HG03108 (cell line): Measurements from ENCODE around the gene SUCO.
"Not testable (repeated sequence)": the region's sequence is repeated elsewhere in the genome, so short reads cannot be mapped to it uniquely, and the experiment has no call there.

Experiments
- ATAC-seq: cut with Tn5 transposase; IDR thresholded peaks from one replicate; pipeline ENCODE4 v1.9.1; 2021; ENCODE audit warnings: moderate library complexity; ENCODE audit not compliant: unreplicated experiment

SUCO gene

GRCh38 chr1:172557270-172557669, 24.3 kb downstream of the SUCO start:
- ATAC-seq, result no peak

GRCh38 chr1:172559572-172560210, 26.7 kb downstream of the SUCO start:
- no peak for ATAC-seq

GRCh38 chr1:172561252-172561651, 28.3 kb downstream of the SUCO start:
- ATAC-seq, result no peak

- no peak for ATAC-seq
These were observed 33.4 kb downstream of the SUCO start for GRCh38 chr1:172566196-172566997.

GRCh38 chr1:172567720-172568119, 34.8 kb downstream of the SUCO start:
- ATAC-seq, result no peak

GRCh38 chr1:172574080-172574479, 41.1 kb downstream of the SUCO start:
- no peak for ATAC-seq

- ATAC-seq, result no peak
These were observed 45.6 kb downstream of the SUCO start for GRCh38 chr1:172578586-172578985.

GRCh38 chr1:172581273-172581672, 48.3 kb downstream of the SUCO start:
- no peak for ATAC-seq

GRCh38 chr1:172581779-172582178, 48.8 kb downstream of the SUCO start:
- no peak for ATAC-seq

- ATAC-seq, result no peak
These were observed 49.9 kb downstream of the SUCO start for GRCh38 chr1:172582889-172583288.

- no peak for ATAC-seq
These were observed 52.4 kb downstream of the SUCO start for GRCh38 chr1:172585348-172585747.

- ATAC-seq, result no peak
These were observed 52.9 kb downstream of the SUCO start for GRCh38 chr1:172585861-172586260.

GRCh38 chr1:172588296-172589291, 55.6 kb downstream of the SUCO start:
- no peak for ATAC-seq

- no peak for ATAC-seq
These were observed 56.6 kb downstream of the SUCO start for GRCh38 chr1:172589553-172589952.

- not testable (repeated sequence) for ATAC-seq
These were observed 58.5 kb downstream of the SUCO start for GRCh38 chr1:172591429-172591828.

GRCh38 chr1:172595066-172595465, 62.1 kb downstream of the SUCO start:
- not testable (repeated sequence) for ATAC-seq

GRCh38 chr1:172596782-172597181, 63.8 kb downstream of the SUCO start:
- not testable (repeated sequence) for ATAC-seq

GRCh38 chr1:172599912-172600311, 67.0 kb downstream of the SUCO start:
- ATAC-seq, result no peak

- ATAC-seq, result no peak
These were observed 67.7 kb downstream of the SUCO start for GRCh38 chr1:172600615-172601014.

- no peak for ATAC-seq
These were observed 68.2 kb downstream of the SUCO start for GRCh38 chr1:172601046-172601630.

- no peak for ATAC-seq
These were observed 69.8 kb downstream of the SUCO start for GRCh38 chr1:172602706-172603105.
